ENCODE measurements around the gene STXBP2.

The STXBP2 gene

DNA sequence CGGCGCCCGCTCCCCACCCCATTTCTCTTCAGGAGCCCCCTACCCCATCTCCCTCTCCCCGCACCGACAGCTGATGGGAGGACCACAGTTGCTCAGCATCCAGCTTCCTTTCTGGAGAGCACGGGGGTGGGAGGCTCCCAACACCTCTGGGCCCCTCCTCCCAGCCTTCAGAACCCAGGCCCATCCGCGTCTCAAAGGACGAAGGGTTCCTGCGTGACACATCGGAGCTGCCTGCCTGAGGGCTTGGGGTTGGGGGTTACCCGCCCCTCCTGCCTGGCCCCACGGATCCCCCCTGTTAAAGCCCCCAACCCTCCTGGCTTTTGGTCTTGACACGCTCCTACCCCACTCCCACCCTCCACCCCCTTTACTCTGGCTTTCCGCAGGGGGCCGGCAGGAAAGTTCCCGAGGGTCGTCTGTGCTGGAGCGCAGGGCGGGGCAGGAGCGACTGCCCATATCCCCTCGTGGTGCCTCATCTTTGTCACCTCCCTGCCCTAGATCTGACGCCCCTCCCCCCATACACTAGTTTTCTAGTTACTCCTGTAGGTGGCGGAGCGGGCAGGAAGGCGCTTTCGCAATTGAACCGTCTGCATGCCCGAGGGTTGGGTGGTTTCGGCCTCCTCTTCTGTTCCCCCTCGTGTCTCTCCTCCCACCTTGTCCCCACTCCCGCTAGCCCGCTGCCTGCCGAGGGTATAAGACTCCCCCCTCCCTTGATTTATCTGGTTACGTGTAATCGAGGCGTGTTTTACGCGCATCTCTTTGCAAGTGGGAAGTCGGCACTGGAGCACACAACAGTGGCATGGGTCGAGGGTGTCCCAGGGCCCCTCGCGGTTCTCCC lies 44.6 kb downstream of the STXBP2 start:
- H3K9me3 ChIP-seq (ENCODE audit: insufficient read depth, low read length) = no peaks in the 10 kb centered on the region
- peak overlapping the region; percentile 92 for H3K4me3 ChIP-seq (ENCODE audit: insufficient read depth, low read length, poor library complexity, severe bottlenecking)
- no peaks in the 10 kb centered on the region for H3F3A ChIP-seq (ENCODE audit: insufficient read depth)
- no peaks in the 10 kb centered on the region for H3K9me2 ChIP-seq (replicated peaks; ENCODE audit: insufficient read depth, low read length)
- no peaks in the 10 kb centered on the region; the same call in 1 of the 2 replicates for H4K20me1 ChIP-seq (ENCODE audit: low read depth, low read length)
- no peaks in the 10 kb centered on the region for H3K36me3 ChIP-seq (ENCODE audit: low read length)
- H3K27ac ChIP-seq (ENCODE audit: low read depth, low read length) = no peak overlapping the region
- H3K4me2 ChIP-seq (ENCODE audit: low read depth, low read length, poor library complexity, severe bottlenecking) = peak overlapping the region; percentile 76
- 0 out of 2 replicates have a peak, but pooled peaks cover 6% of the 10 kb centered on the region for H3K79me2 ChIP-seq (ENCODE audit: insufficient read depth, low read length)
- peak overlapping the region; percentile 93 for H3K9ac ChIP-seq (ENCODE audit: low read length)
- H3K27me3 ChIP-seq (ENCODE audit: low read length) = no peaks in the 10 kb centered on the region
- no peak for TF ChIP-seq EZH2phosphoT487 (conservative IDR thresholded peaks at IDR 0.05; ENCODE audit: low read length)
- TF ChIP-seq CTCF (IDR thresholded peaks at IDR 0.05; ENCODE audit: insufficient read depth, low read length, poor library complexity, severe bottlenecking) = peak; percentile 15
- H2AFZ ChIP-seq (ENCODE audit: low read depth, low read length, severe bottlenecking) = peak overlapping the region; percentile 90

GRCh38 chr19:7682175-7682855 lies 45.4 kb downstream of the STXBP2 start:
- Histone ChIP-seq H3K4me2 (ENCODE audit: low read depth, low read length, poor library complexity, severe bottlenecking) (no peak overlapping the region), H3K9ac (ENCODE audit: low read length) (no peak overlapping the region), H3K79me2 (ENCODE audit: insufficient read depth, low read length) (0 out of 2 replicates have a peak, but pooled peaks cover 6% of the 10 kb centered on the region), H3K27me3 (ENCODE audit: low read length) (no peaks in the 10 kb centered on the region), H3K9me2 (replicated peaks; ENCODE audit: insufficient read depth, low read length) (no peaks in the 10 kb centered on the region), H2AFZ (ENCODE audit: low read depth, low read length, severe bottlenecking) (no peak overlapping the region), H3K27ac (ENCODE audit: low read depth, low read length) (no peak overlapping the region), H3K4me3 (ENCODE audit: insufficient read depth, low read length, poor library complexity, severe bottlenecking) (no peak overlapping the region), H3K9me3 (ENCODE audit: insufficient read depth, low read length) (no peaks in the 10 kb centered on the region), H3F3A (ENCODE audit: insufficient read depth) (no peaks in the 10 kb centered on the region), H4K20me1 (ENCODE audit: low read depth, low read length) (no peaks in the 10 kb centered on the region; the same call in 1 of the 2 replicates), H3K36me3 (ENCODE audit: low read length) (no peaks in the 10 kb centered on the region)
- TF ChIP-seq CTCF (IDR thresholded peaks at IDR 0.05; ENCODE audit: insufficient read depth, low read length, poor library complexity, severe bottlenecking) (no peak), EZH2phosphoT487 (conservative IDR thresholded peaks at IDR 0.05; ENCODE audit: low read length) (no peak)

DNA sequence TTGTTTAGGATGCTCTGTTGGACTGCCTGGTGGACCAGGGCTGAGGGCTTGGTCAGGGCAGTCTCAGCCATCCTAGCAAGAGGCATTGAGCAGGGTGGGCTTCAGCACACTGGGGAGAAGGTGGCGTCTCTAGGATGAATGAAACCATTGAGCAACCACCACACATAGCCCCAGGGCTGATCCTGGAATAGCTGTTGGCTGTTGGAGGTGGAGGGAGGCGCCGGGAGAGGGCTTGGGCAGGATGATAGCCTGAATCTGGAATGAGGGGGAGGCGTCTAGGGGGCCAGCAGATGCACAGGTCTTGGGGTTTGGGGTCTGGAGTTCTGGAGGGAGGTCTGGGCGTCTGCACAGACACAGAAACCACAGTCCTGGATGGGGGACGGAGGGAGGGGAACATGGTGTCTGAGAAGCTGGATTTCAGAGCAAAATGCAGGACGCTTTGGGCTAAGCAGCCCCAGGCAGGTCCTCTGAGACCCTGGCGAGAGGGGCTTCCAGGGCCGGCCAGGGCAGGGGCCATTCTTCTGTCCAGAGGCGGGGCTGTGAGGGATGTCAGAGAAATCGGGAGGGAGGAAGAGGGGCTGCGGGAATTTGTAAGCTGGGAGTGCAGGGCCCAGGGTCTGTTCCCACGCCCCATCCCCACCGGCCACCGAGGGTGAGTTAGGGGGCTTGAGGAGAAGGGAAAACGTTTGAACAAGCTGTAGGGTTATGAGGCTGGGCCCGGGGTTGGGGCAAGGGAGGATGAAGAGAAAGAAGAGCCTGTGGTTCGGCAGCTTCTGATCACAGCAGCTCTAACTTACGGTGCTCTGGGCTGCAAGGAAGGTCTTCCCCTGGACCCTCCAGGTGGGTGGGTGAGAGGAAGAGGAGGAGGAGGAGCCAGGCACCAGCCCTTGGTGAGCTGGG lies 48.9 kb downstream of the STXBP2 start:
- H3K27me3 ChIP-seq (ENCODE audit: low read length) = no peaks in the 10 kb centered on the region
- TF ChIP-seq EZH2phosphoT487 (conservative IDR thresholded peaks at IDR 0.05; ENCODE audit: low read length) = no peak
- TF ChIP-seq CTCF (IDR thresholded peaks at IDR 0.05; ENCODE audit: insufficient read depth, low read length, poor library complexity, severe bottlenecking) = no peak
- no peaks in the 10 kb centered on the region for H3K36me3 ChIP-seq (ENCODE audit: low read length)
- H3K9me2 ChIP-seq (replicated peaks; ENCODE audit: insufficient read depth, low read length) = no peaks in the 10 kb centered on the region
- H3K79me2 ChIP-seq (ENCODE audit: insufficient read depth, low read length) = 0 out of 2 replicates have a peak, but pooled peaks cover 5% of the 10 kb centered on the region
- H3K4me2 ChIP-seq (ENCODE audit: low read depth, low read length, poor library complexity, severe bottlenecking) = no peak overlapping the region
- no peak overlapping the region for H3K4me3 ChIP-seq (ENCODE audit: insufficient read depth, low read length, poor library complexity, severe bottlenecking)
- no peak overlapping the region for H3K9ac ChIP-seq (ENCODE audit: low read length)
- no peaks in the 10 kb centered on the region for H3F3A ChIP-seq (ENCODE audit: insufficient read depth)
- H3K27ac ChIP-seq (ENCODE audit: low read depth, low read length) = no peak overlapping the region
- H3K9me3 ChIP-seq (ENCODE audit: insufficient read depth, low read length) = no peaks in the 10 kb centered on the region
- H2AFZ ChIP-seq (ENCODE audit: low read depth, low read length, severe bottlenecking) = no peak overlapping the region
- no peaks in the 10 kb centered on the region; the same call in 1 of the 2 replicates for H4K20me1 ChIP-seq (ENCODE audit: low read depth, low read length)
